HCT116 (cell line): Measurements from ENCODE around the gene AUTS2. TPM values are rescaled to one million over a fixed set of nuclear protein-coding genes. Genes with fewer than 3 reads are reported as not detected.

Experiments
- ATAC-seq: fragments of 200-7000 bp; cut with Tn5 transposase; 2 replicates; pipeline ENCODE4 v1.9.1; 2020; ENCODE audit warnings: mild to moderate bottlenecking, moderate library complexity
- BruUV-seq: library from RNA; stranded (reverse); fragments of 400-500 nt; replicated peaks from 2 replicates; lab custom pipeline; 2021; lab: Mats Ljungman, UMichigan
- CTCF ChIA-PET: fragments of 300-600 bp; sonication (Branson Sonifier 250); formaldehyde crosslinking; loops from one replicate; lab custom pipeline; 2021; ENCODE audit warnings: antibody characterized with exemption; lab: Charles Lee
- POLR2A ChIA-PET: fragments of 300-600, 350-600 bp; sonication (Branson Sonifier 250); formaldehyde crosslinking; loops from one replicate; lab custom pipeline; 2021; ENCODE audit warnings: antibody characterized with exemption; lab: Charles Lee
- RAD21 ChIA-PET, 2 experiments: fragments of 300-600 bp; sonication (Branson Sonifier 250); formaldehyde crosslinking; loops; one replicate each; lab custom pipeline; 2023; ENCODE audit warnings: low total read pairs in 2 of 2; ENCODE audit not compliant: uncharacterized antibody in 2 of 2, unreplicated experiment in 2 of 2, low non-redundant PET in 1 of 2; lab: Charles Lee
- DNase-seq: peaks from one replicate; pipeline ENCODE4 v3.0.0-alpha.2; 2010; ENCODE audit warnings: low read depth, low spot score
- H2AFZ ChIP-seq: fragments of 200-600 bp; shearing (Covaris generic), sonication (generic); 2 replicates; pipeline ENCODE4 v1.6.1; 2017; ENCODE audit warnings: low read depth, mixed run types, mixed read lengths, antibody characterized with exemption, low read length; ENCODE audit not compliant: poor library complexity, severe bottlenecking
- H3K27ac ChIP-seq: 2 replicates; pipeline ENCODE4 v1.5.1; 2012; ENCODE audit warnings: low read depth, low read length
- H3K27me3 ChIP-seq: fragments of 200-600 bp; sonication (generic); 2 replicates; pipeline ENCODE4 v1.6.1; 2016; ENCODE audit warnings: mixed run types, low read length, mixed read lengths; ENCODE audit not compliant: insufficient read depth
- H3K36me3 ChIP-seq, 2 experiments: fragments of 200-500 bp in 1 of 2; fragments of 200-600 bp in 1 of 2; sonication (Bioruptor generic) in 1 of 2; sonication (generic) in 1 of 2; 2 replicates each; pipeline versions ENCODE4 v1.5.1 to v1.6.1; 2014 to 2016; ENCODE audit warnings: low read length in 2 of 2, inconsistent platforms in 1 of 2, mixed read lengths in 1 of 2, mixed run types in 1 of 2; ENCODE audit not compliant: insufficient read depth in 2 of 2, control insufficient read depth in 1 of 2
- H3K4me1 ChIP-seq, 2 experiments: fragments of 200-600 bp in 1 of 2; sonication (generic) in 1 of 2; 2 replicates each; pipeline versions ENCODE4 v1.5.1 to v1.6.1; 2012 to 2017; ENCODE audit warnings: low read length in 2 of 2, inconsistent platforms in 1 of 2, mild to moderate bottlenecking in 1 of 2, mixed read lengths in 1 of 2, mixed run types in 1 of 2, moderate library complexity in 1 of 2; ENCODE audit not compliant: insufficient read depth in 2 of 2, control insufficient read depth in 1 of 2
- H3K4me2 ChIP-seq: fragments of 200-600 bp; sonication (generic); 2 replicates; pipeline ENCODE4 v1.6.1; 2017; ENCODE audit warnings: mixed run types, low read length, mixed read lengths
- H3K4me3 ChIP-seq, 2 experiments: fragments of 200-600 bp in 1 of 2; sonication (generic) in 1 of 2; replicated peaks in 1 of 2; 2 replicates each; pipeline ENCODE4 v1.5.1; 2011 to 2016; ENCODE audit warnings: low read length in 2 of 2, control low read depth in 1 of 2, low read depth in 1 of 2, mild to moderate bottlenecking in 1 of 2, mixed read lengths in 1 of 2, mixed run types in 1 of 2
- H3K79me2 ChIP-seq: fragments of 200-600 bp; sonication (generic); 2 replicates; pipeline ENCODE4 v1.6.1; 2017; ENCODE audit warnings: mild to moderate bottlenecking, mixed run types, low read length, moderate library complexity, mixed read lengths; ENCODE audit not compliant: insufficient read depth
- H3K9ac ChIP-seq: fragments of 200-600 bp; sonication (generic); 2 replicates; pipeline ENCODE4 v1.6.1; 2016; ENCODE audit warnings: low read length, mixed read lengths
- H3K9me2 ChIP-seq: fragments of 200-600 bp; sonication (generic), shearing (Covaris generic); 2 replicates; pipeline ENCODE4 v1.6.1; 2017; ENCODE audit warnings: mixed run types, mild to moderate bottlenecking, moderate library complexity; ENCODE audit not compliant: insufficient read depth
- H3K9me3 ChIP-seq, 2 experiments: fragments of 200-500 bp in 1 of 2; fragments of 200-600 bp in 1 of 2; sonication (Bioruptor generic) in 1 of 2; sonication (generic) in 1 of 2; 2 replicates each; pipeline ENCODE4 v1.6.1; 2014 to 2017; ENCODE audit warnings: low read length in 2 of 2, mixed read lengths in 2 of 2, inconsistent platforms in 1 of 2, low read depth in 1 of 2, mild to moderate bottlenecking in 1 of 2, mixed run types in 1 of 2, moderate library complexity in 1 of 2; ENCODE audit not compliant: control insufficient read depth in 1 of 2, insufficient read depth in 1 of 2
- H4K20me1 ChIP-seq: fragments of 200-600 bp; sonication (generic), shearing (Covaris generic); 2 replicates; pipeline ENCODE4 v1.6.1; 2017; ENCODE audit warnings: mixed run types, mild to moderate bottlenecking, moderate library complexity; ENCODE audit not compliant: insufficient read depth
- CEBPB ChIP-seq: IDR thresholded peaks from 2 replicates; pipeline ENCODE4 v1.6.1; 2012; ENCODE audit warnings: low read depth
- SIN3A ChIP-seq: IDR thresholded peaks from 2 replicates; pipeline ENCODE4 v1.6.1; 2012; ENCODE audit warnings: low read depth
- SRF ChIP-seq: IDR thresholded peaks from 2 replicates; pipeline ENCODE4 v1.6.1; 2012; ENCODE audit warnings: low read depth
- TCF7L2 ChIP-seq: IDR thresholded peaks from 2 replicates; pipeline ENCODE4 v1.7.0; 2011; ENCODE audit warnings: borderline replicate concordance, inconsistent platforms; ENCODE audit not compliant: insufficient read depth, insufficient read length; ENCODE audit errors: extremely low read depth
- intact Hi-C: fragments of 100-400 bp; cut with micrococcal nuclease; formaldehyde crosslinking; loops from 2 replicates; pipeline ENCODE4 v1.10.0; 2022
- total RNA-seq: library from RNA; stranded (reverse); gene quantifications from one replicate; pipeline ENCODE4 v1.2.1, GENCODE V29; 2021; ENCODE audit not compliant: unreplicated experiment

AUTS2 gene
- total RNA-seq, 1 experiment from 2014 or later, result 0.93 TPM

DNA sequence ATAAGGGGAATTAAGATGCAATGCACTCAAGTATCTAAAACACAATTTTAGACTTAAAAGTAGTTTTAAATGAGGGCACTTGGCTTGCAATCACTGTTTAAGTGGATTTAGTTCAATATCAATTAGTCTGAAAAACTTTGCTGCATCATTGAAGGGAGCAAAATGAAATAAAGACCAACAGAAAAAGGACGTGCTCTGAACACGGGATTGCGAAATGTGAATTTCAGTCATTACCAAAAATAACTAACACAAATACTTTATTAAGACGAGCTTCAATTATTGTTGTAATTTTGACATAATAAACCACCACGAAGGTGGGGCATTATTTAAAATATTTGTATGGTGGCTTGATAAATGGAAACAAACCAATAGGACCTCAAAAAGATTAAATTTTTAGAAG, 1171.9 kb downstream of the AUTS2 start:
- no peaks in the 10 kb centered on the region for H4K20me1 ChIP-seq
- RAD21 ChIA-PET, result no interaction called here
- intact Hi-C loops, result no loop called here
- no peaks in the 10 kb centered on the region for H3K9me2 ChIP-seq
- no peaks in the 10 kb centered on the region for H3K36me3 ChIP-seq
- H3K4me1 ChIP-seq, result no peaks in the 10 kb centered on the region
- no peaks in the 10 kb centered on the region for H3K27me3 ChIP-seq
- no peak for ATAC-seq
- CTCF ChIA-PET, result no interaction called here
- H3K4me2 ChIP-seq, result no peak overlapping the region
- peaks cover 0 to 23% of the 10 kb centered on the region in 2 experiments; a peak in 1 of 4 replicates for H3K9me3 ChIP-seq
- POLR2A ChIA-PET, result no interaction called here
- no TSS peak for BruUV-seq
- no peak overlapping the region for H2AFZ ChIP-seq
- H3K9ac ChIP-seq, result no peak overlapping the region
- no peak for DNase-seq
- no peaks in the 10 kb centered on the region for H3K79me2 ChIP-seq
- no peak overlapping the region for H3K27ac ChIP-seq
- TF ChIP-seq TCF7L2, result no peak
- TF ChIP-seq CEBPB, result no peak
- TF ChIP-seq, all 23 proteins: peak for 0
- H3K4me3 ChIP-seq, result no peak overlapping the region

DNA sequence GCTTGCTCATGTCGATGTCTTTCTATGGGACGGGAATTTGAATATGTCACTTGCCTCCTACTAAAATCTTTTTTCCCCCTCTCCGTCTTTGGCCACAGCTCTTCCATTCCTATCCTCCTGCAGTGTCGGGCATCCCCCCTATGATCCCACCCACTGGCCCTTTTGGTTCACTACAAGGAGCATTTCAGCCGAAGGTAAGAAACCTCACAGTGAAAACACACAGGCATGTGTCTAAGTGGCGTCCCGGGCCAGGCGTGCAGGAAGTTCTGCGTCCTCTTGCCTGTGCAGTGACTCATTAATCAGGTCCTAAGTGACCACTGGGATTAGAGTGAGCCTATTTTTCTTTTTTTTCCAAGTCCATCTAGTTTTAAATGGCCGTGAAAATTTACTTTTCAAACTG, 1173.2 kb downstream of the AUTS2 start:
- Histone ChIP-seq H3K27me3 (no peaks in the 10 kb centered on the region), H3K9ac (no peak overlapping the region), H3K9me3 (peaks cover 0 to 23% of the 10 kb centered on the region in 2 experiments; a peak in 1 of 4 replicates), H3K79me2 (no peaks in the 10 kb centered on the region), H3K4me2 (no peak overlapping the region), H3K36me3 (no peaks in the 10 kb centered on the region), H3K4me3 (no peak overlapping the region), H3K9me2 (no peaks in the 10 kb centered on the region), H3K4me1 (no peaks in the 10 kb centered on the region), H2AFZ (no peak overlapping the region), H3K27ac (no peak overlapping the region), H4K20me1 (no peaks in the 10 kb centered on the region)
- ChIA-PET POLR2A (no interaction called here), RAD21 (no interaction called here), CTCF (no interaction called here)
- TF ChIP-seq SIN3A (no peak), SRF (no peak)
- no TSS peak for BruUV-seq
- intact Hi-C loops, result no loop called here
- ATAC-seq (no peak), DNase-seq (no peak)
